NCI-H2029 (cell line): Measurements from ENCODE around the gene CCDC51.
"Not testable (repeated sequence)": the region's sequence is repeated elsewhere in the genome, so short reads cannot be mapped to it uniquely, and the experiment has no call there.

Experiments used
- DNase-seq: peaks from one replicate; lab custom pipeline; 2025; lab: John Stamatoyannopoulos, UW

The CCDC51 gene

DNA sequence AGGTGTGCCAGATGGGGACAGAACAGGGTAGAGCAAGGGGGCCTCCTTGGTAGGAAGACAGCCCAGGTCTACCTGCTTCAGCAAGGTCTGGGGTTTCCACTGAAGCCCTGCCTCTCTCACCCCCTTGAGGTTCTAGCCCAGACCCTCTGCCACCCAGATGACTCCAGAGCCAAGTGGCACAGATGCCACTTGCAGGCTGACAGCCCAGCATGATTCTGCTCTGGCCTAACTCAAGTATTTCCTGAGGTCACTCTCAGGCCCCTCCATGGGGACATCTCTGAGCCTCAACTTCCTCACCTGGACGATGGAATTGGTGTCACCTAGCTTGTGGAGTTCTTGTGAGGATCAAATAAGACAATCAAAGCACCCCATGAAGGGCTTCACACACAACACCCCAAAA lies 33.9 kb downstream of the CCDC51 start:
- no peak for DNase-seq

DNA sequence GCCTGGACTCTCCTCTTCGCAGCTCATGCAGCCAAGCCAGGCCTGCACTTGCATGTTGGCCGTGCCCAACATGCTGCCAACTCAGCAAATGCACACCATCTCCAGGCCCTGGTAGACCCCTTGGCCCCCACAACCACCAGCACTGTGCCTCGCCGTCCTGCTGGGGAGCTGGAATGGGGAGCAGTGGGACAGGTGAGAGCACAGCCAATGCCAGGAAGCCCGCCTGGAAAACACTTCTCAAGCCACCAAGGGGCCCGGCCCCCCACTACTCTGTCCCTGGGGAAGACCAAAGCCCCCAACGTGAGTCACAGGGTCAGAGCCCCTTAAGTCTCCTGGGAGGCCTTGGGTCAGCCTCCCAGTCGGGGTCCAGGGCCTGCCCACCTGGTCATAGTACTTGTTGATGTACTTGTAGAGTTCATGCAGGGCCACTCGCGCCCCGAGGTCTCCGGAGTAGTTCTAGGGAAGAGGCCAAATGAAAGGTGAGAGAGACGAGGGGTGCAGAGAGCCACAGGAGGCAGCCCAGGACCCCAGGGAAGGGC lies 34.5 kb downstream of the CCDC51 start:
- DNase-seq: no peak

DNA sequence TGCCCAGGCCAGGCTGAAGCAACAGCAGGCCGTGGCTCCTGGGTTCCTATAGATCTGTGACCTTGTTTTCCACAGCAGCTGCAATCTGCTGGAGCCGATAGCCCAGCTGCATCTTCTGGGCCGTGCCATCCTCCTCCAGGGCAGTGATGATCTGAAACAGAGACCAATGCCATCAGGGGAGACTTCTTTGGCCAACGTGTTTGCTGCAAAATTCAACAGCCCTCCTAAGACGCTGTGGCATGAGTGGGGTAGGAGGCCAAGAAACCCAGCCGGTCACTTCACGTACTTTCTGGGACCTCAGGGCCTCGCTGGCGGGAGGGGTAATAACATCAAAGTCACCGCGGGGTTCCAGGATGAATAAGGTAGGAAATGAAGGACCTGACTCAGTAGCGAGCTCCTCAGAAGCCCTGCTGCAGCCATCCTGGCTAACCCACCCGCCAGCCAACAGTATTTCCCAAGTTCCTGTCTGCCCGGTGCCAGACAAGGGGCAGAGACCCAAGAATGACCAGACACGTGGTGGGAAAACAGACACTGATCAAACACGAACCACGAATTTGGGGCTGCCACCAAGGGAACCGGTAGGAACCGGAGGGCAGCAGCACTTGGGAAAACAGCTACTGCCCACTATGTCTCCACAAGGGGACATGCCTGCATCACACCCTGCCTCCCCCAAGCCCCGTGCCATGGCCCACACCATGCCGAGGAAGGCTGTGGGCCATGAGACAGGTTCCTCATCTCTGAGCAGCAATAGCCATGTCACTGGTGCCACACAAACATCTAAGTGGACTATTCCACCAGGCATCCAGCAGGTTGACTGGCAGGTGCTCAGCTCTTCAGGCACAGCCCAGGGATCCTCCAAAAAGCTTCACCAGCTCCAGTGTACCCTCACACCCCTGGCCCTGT lies 35.2 kb downstream of the CCDC51 start:
- DNase-seq: no peak

DNA sequence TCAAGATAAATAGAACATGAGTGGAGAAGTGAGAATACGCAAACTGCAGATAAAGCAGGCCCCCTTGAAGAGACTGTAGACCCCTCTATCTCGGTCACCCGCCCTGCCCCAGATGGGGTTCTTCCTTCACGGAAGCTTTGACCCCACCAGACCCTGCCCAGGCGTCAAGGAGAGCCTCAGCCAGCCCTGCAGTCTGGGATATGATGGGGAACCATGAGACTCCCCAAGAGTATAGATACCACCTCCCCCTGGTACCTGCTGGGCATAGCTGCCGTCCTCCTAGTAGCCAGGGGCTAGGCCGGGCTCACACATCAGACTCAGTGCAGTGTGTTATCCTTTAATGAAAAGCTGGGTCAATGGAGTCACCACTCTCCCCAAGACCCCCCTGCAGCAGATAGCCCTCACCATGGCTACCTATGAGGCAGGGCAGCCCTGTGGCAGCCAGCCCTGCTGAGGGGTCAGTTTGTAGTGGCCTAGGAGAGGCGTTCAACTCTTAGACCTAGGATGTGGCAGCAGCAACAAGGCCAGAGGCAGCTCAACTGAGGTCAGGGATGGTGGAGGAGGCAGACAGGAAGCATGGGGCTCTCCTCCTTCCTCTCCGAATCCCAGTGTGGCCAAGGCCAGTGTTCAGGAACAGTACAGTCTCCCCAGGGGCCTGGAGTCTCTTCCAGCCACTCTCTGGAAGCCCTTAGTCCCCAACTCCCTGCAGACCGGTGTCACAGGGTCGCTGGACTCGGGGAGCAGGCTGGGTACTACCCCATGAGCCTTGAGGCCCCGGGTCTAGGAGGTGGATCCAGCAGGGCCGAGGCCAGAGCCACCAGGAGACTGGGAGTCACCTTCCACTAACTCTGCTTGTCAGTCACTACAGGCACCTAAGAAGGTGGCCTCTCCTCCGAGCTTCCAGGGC lies 36.1 kb downstream of the CCDC51 start:
- DNase-seq: no peak

DNA sequence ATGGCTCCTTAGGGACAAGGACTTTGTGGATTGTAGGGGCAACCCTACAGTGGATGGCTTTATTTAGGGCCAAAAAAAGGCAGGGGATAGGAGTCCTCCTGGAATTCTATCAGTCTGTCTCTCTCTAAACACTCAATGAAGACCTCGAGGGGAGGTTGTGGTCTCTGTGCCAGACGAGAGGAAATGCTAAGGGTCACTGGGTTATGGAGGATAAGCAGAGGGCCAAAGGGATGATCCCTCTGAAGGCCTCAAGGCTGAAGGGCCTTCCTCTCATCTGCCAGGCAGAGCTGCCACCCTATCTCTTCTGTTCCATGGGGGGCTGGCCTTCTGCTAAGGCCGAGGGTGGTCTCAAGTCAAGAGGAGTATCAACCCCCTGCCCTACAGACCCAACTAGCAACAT lies 37.0 kb downstream of the CCDC51 start:
- no peak for DNase-seq

DNA sequence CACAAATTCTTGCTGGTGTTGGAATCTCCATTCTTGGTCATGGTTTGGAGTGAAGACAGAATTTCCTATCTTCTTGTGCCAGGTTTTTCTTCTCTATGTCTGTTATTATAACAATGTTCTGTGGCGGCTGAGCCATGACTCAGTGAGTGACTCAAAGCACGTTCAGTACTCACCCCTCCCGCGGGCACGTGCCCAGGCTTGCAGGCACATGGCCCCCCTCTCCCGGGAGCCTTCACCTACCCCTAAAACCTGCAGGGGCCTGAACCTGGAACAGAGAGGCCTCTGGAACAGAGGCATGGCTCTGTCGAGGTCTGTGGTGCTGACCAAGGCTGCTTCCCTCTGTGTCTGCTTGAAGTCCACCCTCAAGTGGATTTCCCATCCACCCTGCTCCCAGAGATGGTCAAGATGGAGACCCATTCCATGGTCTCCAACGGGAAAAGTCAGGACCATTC lies 37.6 kb downstream of the CCDC51 start:
- no peak for DNase-seq

DNA sequence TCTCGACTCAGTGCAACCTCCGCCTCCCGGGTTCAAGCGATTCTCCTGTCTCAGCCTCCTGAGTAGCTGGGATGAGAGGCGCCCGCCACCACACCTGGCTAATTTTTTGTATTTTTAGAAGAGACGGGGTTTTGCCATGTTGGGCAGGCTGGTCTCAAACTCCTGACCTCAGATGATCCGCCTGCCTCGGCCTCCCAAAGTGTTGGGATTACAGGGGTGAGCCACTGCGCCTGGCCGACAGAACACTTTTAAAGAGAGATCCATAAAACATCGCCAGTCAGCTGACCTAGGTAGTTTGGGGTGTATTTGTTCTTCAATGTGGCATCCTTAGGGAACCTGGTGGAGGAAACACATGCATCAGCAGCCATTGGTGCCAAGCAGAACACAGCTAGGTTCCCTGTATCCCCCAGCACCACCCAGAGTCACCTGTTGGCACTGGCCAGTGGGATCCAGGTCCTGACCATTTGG lies 38.5 kb downstream of the CCDC51 start:
- not testable (repeated sequence) for DNase-seq

DNA sequence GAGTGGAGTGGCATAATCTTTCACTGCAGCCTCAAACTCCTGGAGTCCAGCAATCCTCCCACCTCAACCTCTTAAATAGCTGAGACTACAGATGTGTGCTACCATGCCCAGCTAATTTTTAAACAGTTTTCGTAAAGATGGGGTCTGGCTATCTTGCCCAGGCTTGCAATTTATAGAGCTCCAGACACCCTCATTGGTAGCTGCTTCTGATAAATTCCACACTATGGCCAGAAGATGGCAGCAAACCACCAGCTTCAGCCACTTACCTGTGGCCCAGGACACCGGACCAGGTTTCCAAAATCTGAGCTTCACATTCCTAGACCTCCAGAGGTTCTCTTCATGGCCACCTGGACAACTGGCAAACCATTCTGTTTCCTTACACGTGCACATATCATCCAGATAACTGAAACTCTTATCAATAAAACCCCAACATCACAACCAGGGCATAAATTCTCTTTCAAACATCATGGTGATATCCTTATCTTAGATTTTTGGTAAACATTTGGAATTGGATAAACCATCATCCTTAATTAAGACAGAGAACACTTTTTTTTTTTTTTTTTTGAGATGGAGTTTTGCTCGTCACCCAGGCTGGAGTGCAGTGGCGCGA lies 39.0 kb downstream of the CCDC51 start:
- DNase-seq: no peak

DNA sequence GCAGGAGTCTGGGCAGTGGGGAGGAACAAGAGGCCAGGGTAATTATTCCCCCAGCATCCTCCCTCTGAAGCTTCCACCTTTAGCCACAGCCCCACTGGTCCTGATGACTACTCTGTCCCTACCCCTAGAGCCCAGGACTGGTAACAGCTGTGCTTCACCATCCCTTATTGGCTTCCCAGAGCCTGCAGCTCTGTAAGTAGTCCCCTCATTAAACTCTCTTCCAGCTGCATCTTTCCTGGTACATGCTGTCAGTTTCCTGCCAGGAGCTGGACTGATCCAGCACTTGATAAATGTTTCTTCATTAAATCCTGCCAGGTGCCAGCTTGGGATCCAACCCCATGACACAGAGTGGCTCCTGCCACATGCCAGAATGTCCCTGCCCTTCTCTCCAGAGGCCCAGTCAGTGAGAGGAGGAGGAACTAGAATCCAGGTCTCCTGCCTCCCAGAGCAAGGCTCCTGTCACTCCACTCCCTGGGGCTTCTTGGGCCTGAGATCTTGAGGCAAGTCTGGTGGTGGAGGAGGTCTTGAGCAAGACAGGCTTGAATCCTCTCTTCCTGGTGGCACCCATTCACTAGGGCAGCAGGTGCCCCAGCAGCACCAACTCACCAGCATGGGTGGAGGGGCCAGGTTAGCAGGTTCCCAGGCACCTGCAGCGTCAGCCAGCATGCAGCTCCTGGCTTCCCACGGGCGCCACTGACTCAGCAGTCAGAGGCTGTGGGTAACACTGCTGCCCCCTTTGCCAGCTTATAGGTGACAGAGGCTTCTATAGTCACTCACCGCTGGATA lies 40.3 kb downstream of the CCDC51 start:
- no peak for DNase-seq

DNA sequence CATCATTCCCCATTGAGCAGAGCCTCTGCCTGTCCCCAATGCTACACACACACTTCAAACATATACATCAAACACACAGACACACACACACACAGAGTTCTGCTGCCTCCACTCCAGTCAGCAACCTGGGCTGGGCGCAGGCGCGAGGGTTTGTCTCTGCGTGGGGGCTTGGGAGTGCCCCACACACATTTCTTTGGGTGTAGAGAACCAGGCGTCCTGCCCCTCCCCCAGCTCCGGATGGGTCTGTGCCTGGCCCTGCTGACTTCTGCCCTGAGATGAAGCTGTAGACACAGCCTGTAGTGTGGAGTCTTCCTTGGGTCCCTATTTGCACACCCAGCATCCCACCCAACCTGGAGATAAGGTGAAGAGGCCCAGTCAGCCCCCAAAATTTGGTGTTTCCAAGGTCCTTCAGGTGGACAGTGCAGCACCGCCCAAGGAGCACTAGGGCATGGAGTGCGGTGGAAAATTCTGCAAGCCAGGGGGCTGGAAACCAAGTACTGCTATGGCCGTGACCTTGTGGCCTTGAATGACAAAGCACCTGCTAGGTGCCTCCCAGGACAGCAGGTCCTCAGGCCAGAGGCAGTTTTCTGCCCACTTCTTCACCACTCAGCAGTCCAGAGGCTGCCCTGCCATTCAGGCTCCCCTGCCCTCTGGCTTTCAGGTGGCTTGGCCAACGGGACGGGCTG lies 41.1 kb downstream of the CCDC51 start:
- DNase-seq: no peak

DNA sequence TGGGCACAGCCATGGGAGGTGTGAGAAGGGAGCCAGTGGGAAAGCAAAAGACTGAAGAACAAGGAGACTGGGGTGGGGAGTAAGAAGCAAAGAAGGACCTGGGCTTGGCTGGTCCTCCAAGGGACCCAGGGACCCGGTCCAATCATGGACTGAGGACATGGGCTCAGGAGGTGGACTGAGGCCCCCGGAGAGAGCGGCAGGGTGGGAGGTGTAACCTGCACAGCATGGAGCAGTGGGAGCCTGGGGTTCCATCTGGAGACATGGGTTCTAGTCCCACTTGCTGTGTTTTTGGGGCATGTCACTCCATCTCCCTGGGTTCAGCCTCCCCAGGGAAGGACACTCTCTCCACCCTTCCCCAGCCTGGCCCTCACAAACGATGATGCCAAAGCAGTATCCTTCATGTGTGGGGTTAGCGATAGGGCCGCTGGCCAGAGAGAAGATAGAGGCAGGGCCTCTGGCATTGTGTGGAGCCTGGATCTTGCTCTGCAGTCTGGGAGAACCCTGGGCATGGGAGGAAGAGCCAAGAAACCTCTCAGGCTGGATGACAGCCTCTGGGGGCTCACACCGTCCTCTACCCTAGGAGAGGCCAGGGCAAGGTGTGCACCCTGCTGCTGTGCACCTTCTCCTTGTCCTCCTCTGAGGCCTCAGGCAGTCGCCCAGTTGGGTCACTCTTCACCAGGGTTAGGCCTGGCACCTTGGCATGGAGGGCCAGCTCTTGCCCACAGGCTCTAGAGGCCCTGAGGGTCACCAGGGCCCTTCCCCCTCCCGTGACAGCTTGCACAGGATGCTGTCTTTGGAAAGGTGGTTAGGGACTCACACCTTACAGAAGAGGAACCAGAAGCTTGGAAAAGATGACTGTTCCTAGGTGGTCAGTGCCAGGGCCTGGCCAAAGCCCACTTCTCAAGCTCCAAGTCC lies 41.9 kb downstream of the CCDC51 start:
- DNase-seq: no peak

DNA sequence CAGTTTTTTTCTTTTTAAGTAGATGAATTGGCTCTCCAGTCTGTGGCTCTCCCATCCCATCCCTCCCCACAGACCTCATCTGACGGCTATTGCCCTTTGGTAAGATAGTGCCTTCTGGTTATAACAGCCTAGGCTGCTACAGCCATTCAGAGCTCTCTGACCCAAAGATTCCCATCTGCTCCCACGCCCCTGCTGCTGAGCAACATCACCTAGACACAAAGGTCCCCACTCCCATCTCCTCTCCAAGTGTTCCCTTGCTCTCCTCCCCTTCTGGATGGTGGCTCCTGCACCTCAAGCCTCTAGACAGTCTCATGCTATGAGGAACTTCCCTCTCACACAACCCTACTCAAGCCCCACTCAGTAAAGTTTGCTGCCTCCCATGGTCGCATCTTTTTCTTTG lies 44.2 kb downstream of the CCDC51 start:
- DNase-seq: no peak

DNA sequence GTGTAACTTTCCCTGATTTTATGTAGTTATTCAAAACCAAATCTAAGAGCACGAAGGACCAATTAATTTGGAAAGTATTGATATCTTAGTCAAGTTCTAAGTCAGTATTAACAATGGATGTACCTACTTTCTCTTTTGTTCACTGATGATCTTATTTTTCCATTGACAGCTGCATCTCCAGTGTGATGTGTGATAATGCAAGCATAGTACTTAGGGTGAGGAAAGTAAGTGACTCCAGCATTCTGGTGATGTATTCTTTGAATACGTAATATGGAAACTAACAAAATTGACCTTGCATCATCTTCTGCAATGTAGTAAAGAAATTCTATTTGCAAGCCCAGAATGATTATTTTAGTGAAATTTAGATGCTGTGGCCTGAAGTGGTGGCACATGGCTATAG lies 45.5 kb downstream of the CCDC51 start:
- no peak for DNase-seq

DNA sequence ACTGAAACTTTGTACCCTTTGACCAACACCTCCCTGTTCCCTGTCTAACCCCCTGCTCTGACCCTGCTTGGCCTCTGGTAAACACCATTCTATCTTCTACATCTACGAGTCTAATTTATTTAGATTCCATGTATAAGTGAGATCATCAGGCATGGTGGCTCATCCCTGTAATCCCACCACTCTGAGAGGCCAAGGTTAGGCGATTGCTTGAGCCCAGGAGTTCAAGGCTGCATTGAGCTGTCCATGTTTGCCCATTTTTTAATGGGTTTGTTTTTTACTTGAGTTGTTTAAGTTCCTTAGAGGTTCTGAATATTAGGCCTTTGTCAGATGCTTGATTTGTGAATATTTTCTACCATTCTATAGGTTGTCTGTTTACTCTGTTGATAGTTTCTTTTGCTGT lies 51.0 kb downstream of the CCDC51 start:
- no peak for DNase-seq

DNA sequence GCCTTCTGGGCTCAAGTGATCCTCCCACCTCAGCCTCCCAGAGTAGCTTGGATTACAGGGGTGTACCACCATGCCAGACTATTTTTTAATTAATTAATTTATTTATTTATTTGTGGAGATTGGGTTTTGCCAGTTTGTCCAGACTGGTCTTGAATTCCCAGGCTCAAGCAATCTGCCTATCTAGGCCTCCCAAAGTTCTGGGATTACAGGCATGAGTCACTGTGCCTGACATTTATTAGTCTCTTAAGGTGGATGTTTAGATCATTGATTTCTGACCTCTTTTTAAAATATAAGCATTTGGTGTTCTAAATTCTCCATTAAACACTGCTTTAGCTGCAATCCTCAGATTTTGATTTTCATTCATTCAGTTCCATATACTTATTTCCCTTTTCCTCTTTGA lies 52.3 kb downstream of the CCDC51 start:
- no peak for DNase-seq
